Measurements from ENCODE around the gene SUN3. TPM values are rescaled to one million over a fixed set of nuclear protein-coding genes. Genes with fewer than 3 reads are reported as not detected.
"Not testable (repeated sequence)": the region's sequence is repeated elsewhere in the genome, so short reads cannot be mapped to it uniquely, and the experiment has no call there.

The SUN3 gene
- total and polyA plus RNA-seq, 3 experiments from 2014 or later = not detected

DNA sequence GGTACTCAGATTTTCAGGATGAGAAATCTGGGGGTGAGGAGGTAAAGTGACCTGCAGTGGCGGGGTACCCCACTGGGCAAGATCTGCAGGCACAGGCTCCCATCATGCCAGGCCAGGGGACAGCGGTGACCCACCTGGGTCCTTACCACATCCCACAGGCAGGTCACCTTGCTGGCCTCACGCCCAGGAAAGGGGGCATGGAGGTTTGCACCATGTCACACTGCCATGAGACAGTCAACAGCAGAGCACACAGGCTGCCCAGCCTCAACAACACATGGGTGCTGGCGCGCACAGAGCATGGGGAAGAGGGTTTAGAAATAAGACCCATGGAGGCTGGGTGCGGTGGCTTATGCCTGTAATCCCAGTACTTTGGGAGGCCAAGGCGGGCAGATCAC lies 81.6 kb downstream of the SUN3 start:
- no peaks in the 10 kb centered on the region for H3K4me1 Mint-ChIP-seq
- ChIA-PET POLR2A (no interaction called here), CTCF (interaction anchor here (2.3 to 3.4 kb wide), 3 partner anchors 163 to 207 kb away, joined by 8 to 18 read pairs (median 11); no protein-coding TSS in a partner anchor)
- Histone ChIP-seq H3K27me3 (ENCODE audit: insufficient read depth, low read length, poor library complexity, severe bottlenecking) (no peaks in the 10 kb centered on the region), H3K4me1 (ENCODE audit: insufficient read depth, low read length) (no peaks in the 10 kb centered on the region), H3K36me3 (ENCODE audit: insufficient read depth, low read length) (no peaks in the 10 kb centered on the region), H3K4me3 (ENCODE audit: low read length) (no peak overlapping the region), H3K27ac (ENCODE audit: low read depth, low read length) (no peak overlapping the region), H3K9me3 (ENCODE audit: low read length) (no peaks in the 10 kb centered on the region)
- DNase-seq = no peak
- H3K27ac Mint-ChIP-seq = no peak overlapping the region
- no peak overlapping the region for H3K4me3 Mint-ChIP-seq
- peaks cover 0 to 3% of the 10 kb centered on the region in 2 donors for H3K27me3 Mint-ChIP-seq
- no peaks in the 10 kb centered on the region for H3K36me3 Mint-ChIP-seq
- no peaks in the 10 kb centered on the region for H3K9me3 Mint-ChIP-seq

- Histone ChIP-seq H3K36me3 (ENCODE audit: insufficient read depth, low read length) (no peaks in the 10 kb centered on the region), H3K4me3 (ENCODE audit: low read length) (no peak overlapping the region), H3K9me3 (ENCODE audit: low read length) (no peaks in the 10 kb centered on the region), H3K4me1 (ENCODE audit: insufficient read depth, low read length) (no peaks in the 10 kb centered on the region), H3K27me3 (ENCODE audit: insufficient read depth, low read length, poor library complexity, severe bottlenecking) (no peaks in the 10 kb centered on the region), H3K27ac (ENCODE audit: low read depth, low read length) (no peak overlapping the region)
- Mint-ChIP-seq H3K27ac (peak overlapping the region in 1 of 8 donors; percentile 2), H3K4me1 (no peaks in the 10 kb centered on the region), H3K27me3 (peaks cover 0 to 3% of the 10 kb centered on the region in 2 donors), H3K4me3 (no peak overlapping the region), H3K36me3 (no peaks in the 10 kb centered on the region), H3K9me3 (no peaks in the 10 kb centered on the region)
- ChIA-PET POLR2A (no interaction called here), CTCF (interaction anchor here (2.5 to 3.4 kb wide), 2 partner anchors 164 to 208 kb away, joined by 11 to 18 read pairs; no protein-coding TSS in a partner anchor)
- DNase-seq = no peak
Measured at GRCh38 chr7:47946581-47947354, 82.1 kb downstream of the SUN3 start.

GRCh38 chr7:47945261-47946015 lies 83.5 kb downstream of the SUN3 start:
- H3K27ac ChIP-seq (ENCODE audit: low read depth, low read length) = no peak overlapping the region
- no peaks in the 10 kb centered on the region for H3K36me3 ChIP-seq (ENCODE audit: insufficient read depth, low read length)
- H3K27ac Mint-ChIP-seq = no peak overlapping the region
- H3K4me1 Mint-ChIP-seq = no peaks in the 10 kb centered on the region
- no peaks in the 10 kb centered on the region for H3K4me1 ChIP-seq (ENCODE audit: insufficient read depth, low read length)
- H3K9me3 ChIP-seq (ENCODE audit: low read length) = no peaks in the 10 kb centered on the region
- ChIA-PET CTCF (interaction anchor here (0.8 to 3.4 kb wide), 17 partner anchors 16 to 209 kb away, joined by 3 to 58 read pairs (median 4); no protein-coding TSS in a partner anchor), POLR2A (no interaction called here)
- no peak overlapping the region for H3K4me3 ChIP-seq (ENCODE audit: low read length)
- no peaks in the 10 kb centered on the region for H3K27me3 ChIP-seq (ENCODE audit: insufficient read depth, low read length, poor library complexity, severe bottlenecking)
- peaks cover 0 to 3% of the 10 kb centered on the region in 2 donors for H3K27me3 Mint-ChIP-seq
- H3K4me3 Mint-ChIP-seq = no peak overlapping the region
- H3K36me3 Mint-ChIP-seq = no peaks in the 10 kb centered on the region
- H3K9me3 Mint-ChIP-seq = no peaks in the 10 kb centered on the region
- DNase-seq = peak; percentile 43 to 74 (median 59)

GRCh38 chr7:47944536-47945260 lies 84.2 kb downstream of the SUN3 start:
- Mint-ChIP-seq H3K27ac (peak overlapping the region in 1 of 8 donors; percentile 47), H3K36me3 (no peaks in the 10 kb centered on the region), H3K4me3 (no peak overlapping the region), H3K27me3 (peaks cover 0 to 5% of the 10 kb centered on the region in 2 donors), H3K9me3 (no peaks in the 10 kb centered on the region), H3K4me1 (no peaks in the 10 kb centered on the region)
- Histone ChIP-seq H3K27me3 (ENCODE audit: insufficient read depth, low read length, poor library complexity, severe bottlenecking) (no peaks in the 10 kb centered on the region), H3K4me1 (ENCODE audit: insufficient read depth, low read length) (no peaks in the 10 kb centered on the region), H3K36me3 (ENCODE audit: insufficient read depth, low read length) (no peaks in the 10 kb centered on the region), H3K9me3 (ENCODE audit: low read length) (no peaks in the 10 kb centered on the region), H3K4me3 (ENCODE audit: low read length) (no peak overlapping the region), H3K27ac (ENCODE audit: low read depth, low read length) (no peak overlapping the region)
- CTCF ChIA-PET = interaction anchor here (0.8 to 3.4 kb wide), 18 partner anchors 16 to 210 kb away, joined by 3 to 58 read pairs (median 4); no protein-coding TSS in a partner anchor
- POLR2A ChIA-PET = no interaction called here
- no peak for DNase-seq

DNA sequence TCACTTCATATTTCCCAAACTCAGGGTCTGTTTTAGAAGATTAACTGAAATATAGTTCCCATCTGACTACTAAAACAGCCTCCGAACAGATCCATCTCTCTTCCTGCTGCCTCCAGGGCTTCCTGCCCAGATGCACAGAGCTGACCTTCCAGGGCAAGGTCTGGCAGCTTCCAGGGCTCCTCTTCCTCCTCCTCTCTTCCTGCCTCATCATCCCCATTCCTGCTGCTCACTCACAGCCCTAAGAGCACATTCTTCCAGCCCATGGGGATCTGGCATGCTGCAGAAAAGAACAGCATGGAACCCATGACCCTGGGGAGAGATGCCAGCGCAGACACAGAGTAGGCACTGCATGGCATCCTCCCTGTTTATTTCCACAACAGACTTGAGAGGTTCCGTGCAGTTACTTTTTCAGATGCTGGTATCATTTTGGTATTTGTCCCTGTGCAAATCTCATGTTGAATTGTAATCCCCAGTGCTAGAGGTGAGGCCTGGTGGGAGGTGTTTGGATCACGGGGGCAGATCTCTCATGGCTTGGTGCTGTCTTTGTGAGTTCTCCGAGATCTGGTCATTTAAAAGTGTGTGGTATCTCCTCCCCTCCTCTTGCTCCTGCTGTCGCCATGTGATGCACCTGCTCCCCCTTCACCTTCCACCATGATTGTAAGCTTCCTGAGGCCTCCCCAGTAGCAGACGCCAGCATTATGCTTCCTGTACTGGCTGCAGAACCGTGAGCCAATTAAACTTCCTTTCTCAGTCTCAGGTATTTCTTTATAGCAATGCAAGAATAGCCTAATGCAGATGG lies 85.0 kb downstream of the SUN3 start:
- no peak overlapping the region for H3K4me3 ChIP-seq (ENCODE audit: low read length)
- H3K27ac ChIP-seq (ENCODE audit: low read depth, low read length) = no peak overlapping the region
- Mint-ChIP-seq H3K36me3 (no peaks in the 10 kb centered on the region), H3K27ac (peak overlapping the region in 2 of 8 donors; percentile 17 to 35), H3K27me3 (peaks cover 0 to 5% of the 10 kb centered on the region in 2 donors), H3K4me1 (no peaks in the 10 kb centered on the region), H3K9me3 (no peaks in the 10 kb centered on the region), H3K4me3 (no peak overlapping the region)
- H3K36me3 ChIP-seq (ENCODE audit: insufficient read depth, low read length) = no peaks in the 10 kb centered on the region
- no peaks in the 10 kb centered on the region for H3K4me1 ChIP-seq (ENCODE audit: insufficient read depth, low read length)
- CTCF ChIA-PET = interaction anchor here (0.9 to 3.4 kb wide), 7 partner anchors 18 to 210 kb away, joined by 3 to 58 read pairs (median 7); no protein-coding TSS in a partner anchor
- POLR2A ChIA-PET = no interaction called here
- H3K27me3 ChIP-seq (ENCODE audit: insufficient read depth, low read length, poor library complexity, severe bottlenecking) = no peaks in the 10 kb centered on the region
- H3K9me3 ChIP-seq (ENCODE audit: low read length) = no peaks in the 10 kb centered on the region
- DNase-seq = no peak

DNA sequence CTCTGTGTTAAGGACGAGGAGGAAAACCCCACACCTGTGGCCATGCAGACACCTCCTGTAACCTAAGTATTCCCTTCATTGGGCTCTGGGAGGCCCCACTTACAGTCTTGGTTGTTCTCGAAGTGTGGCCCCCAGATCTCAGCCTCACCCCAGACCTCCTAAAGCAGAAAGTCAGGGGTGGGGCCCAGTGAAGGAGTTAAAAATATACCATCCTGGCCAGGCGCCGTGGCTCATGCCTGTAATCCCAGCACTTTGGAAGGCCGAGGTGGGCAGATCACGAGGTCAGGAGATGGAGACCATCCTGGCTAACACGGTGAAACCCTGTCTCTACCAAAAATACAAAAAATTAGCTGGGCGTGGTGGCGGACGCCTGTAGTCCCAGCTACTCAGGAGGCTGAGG lies 86.3 kb downstream of the SUN3 start:
- CTCF ChIA-PET = not testable (repeated sequence)

GRCh38 chr7:47942132-47942531 lies 86.8 kb downstream of the SUN3 start:
- Mint-ChIP-seq H3K9me3 (no peaks in the 10 kb centered on the region), H3K36me3 (no peaks in the 10 kb centered on the region), H3K27ac (no peak overlapping the region), H3K27me3 (peaks cover 0 to 5% of the 10 kb centered on the region in 2 donors), H3K4me3 (no peak overlapping the region), H3K4me1 (no peaks in the 10 kb centered on the region)
- no peaks in the 10 kb centered on the region for H3K4me1 ChIP-seq (ENCODE audit: insufficient read depth, low read length)
- no peak overlapping the region for H3K27ac ChIP-seq (ENCODE audit: low read depth, low read length)
- DNase-seq = no peak
- H3K36me3 ChIP-seq (ENCODE audit: insufficient read depth, low read length) = no peaks in the 10 kb centered on the region
- H3K9me3 ChIP-seq (ENCODE audit: low read length) = no peaks in the 10 kb centered on the region
- H3K27me3 ChIP-seq (ENCODE audit: insufficient read depth, low read length, poor library complexity, severe bottlenecking) = no peaks in the 10 kb centered on the region
- ChIA-PET POLR2A (no interaction called here), CTCF (no interaction called here)
- no peak overlapping the region for H3K4me3 ChIP-seq (ENCODE audit: low read length)

More for the DNA sequence above, 86.3 kb downstream of the SUN3 start:
- DNase-seq; H3K27me3 Mint-ChIP-seq; H3K9me3 ChIP-seq (ENCODE audit: low read length); POLR2A ChIA-PET; H3K27ac ChIP-seq (ENCODE audit: low read depth, low read length); H3K4me3 Mint-ChIP-seq; H3K27me3 ChIP-seq (ENCODE audit: insufficient read depth, low read length, poor library complexity, severe bottlenecking); H3K36me3 ChIP-seq (ENCODE audit: insufficient read depth, low read length); H3K4me1 Mint-ChIP-seq; H3K27ac Mint-ChIP-seq; H3K4me1 ChIP-seq (ENCODE audit: insufficient read depth, low read length); H3K36me3 Mint-ChIP-seq; H3K4me3 ChIP-seq (ENCODE audit: low read length); H3K9me3 Mint-ChIP-seq: not testable (repeated sequence)
